Keratinocyte (primary cell): Measurements from ENCODE around the gene UGT1A6. TPM values are rescaled to one million over a fixed set of nuclear protein-coding genes. Genes with fewer than 3 reads are reported as not detected.

Source experiments
- DNase-seq: peaks from one replicate; pipeline ENCODE4 v3.0.0-alpha.2; 2011; ENCODE audit warnings: low read depth, missing footprints, low spot score
- FAIRE-seq: peaks from 2 replicates; lab custom pipeline; 2011; peaks lifted over from hg19 to GRCh38; lab: Jason Lieb, UNC
- H2AFZ ChIP-seq: 2 replicates; pipeline ENCODE4 v1.6.0; 2012; ENCODE audit warnings: low read length, control low read depth, inconsistent platforms; ENCODE audit not compliant: control insufficient read depth
- H3K27ac ChIP-seq: 2 replicates; pipeline ENCODE4 v1.5.1; 2011; ENCODE audit warnings: low read length; ENCODE audit not compliant: control insufficient read depth, insufficient read depth
- H3K27me3 ChIP-seq: 3 replicates; pipeline ENCODE4 v1.6.0; 2011; ENCODE audit warnings: low read length; ENCODE audit not compliant: control insufficient read depth, insufficient read depth; ENCODE audit errors: extremely low read depth
- H3K36me3 ChIP-seq, 2 experiments: 2 replicates in 1 of 2; 3 replicates in 1 of 2; pipeline ENCODE4 v1.5.1; 2011; ENCODE audit warnings: low read length in 2 of 2, mild to moderate bottlenecking in 1 of 2; ENCODE audit not compliant: control insufficient read depth in 2 of 2, insufficient read depth in 2 of 2; ENCODE audit errors: extremely low read depth in 1 of 2
- H3K4me1 ChIP-seq: 3 replicates; pipeline ENCODE4 v1.5.1; 2011; ENCODE audit warnings: low read length; ENCODE audit not compliant: control insufficient read depth, insufficient read depth; ENCODE audit errors: extremely low read depth
- H3K4me2 ChIP-seq: 3 replicates; pipeline ENCODE4 v1.6.0; 2011; ENCODE audit warnings: low read depth, low read length; ENCODE audit not compliant: control insufficient read depth, insufficient read depth; ENCODE audit errors: extremely low read depth
- H3K4me3 ChIP-seq, 3 experiments: fragments of 200-600 bp in 1 of 3; sonication (generic) in 1 of 3; 2 replicates in 2 of 3; 3 replicates in 1 of 3; pipeline ENCODE4 v1.5.1; 2011 to 2016; ENCODE audit warnings: low read length in 3 of 3, mild to moderate bottlenecking in 3 of 3, control low read depth in 2 of 3, inconsistent platforms in 1 of 3, low read depth in 1 of 3, mixed read lengths in 1 of 3, mixed run types in 1 of 3, moderate library complexity in 1 of 3; ENCODE audit not compliant: control insufficient read depth in 2 of 3, insufficient read depth in 2 of 3; ENCODE audit errors: extremely low read depth in 1 of 3
- H3K79me2 ChIP-seq: 2 replicates; pipeline ENCODE4 v1.6.0; 2012; ENCODE audit warnings: low read length; ENCODE audit not compliant: control insufficient read depth, insufficient read depth
- H3K9ac ChIP-seq: 3 replicates; pipeline ENCODE4 v1.6.0; 2011; ENCODE audit warnings: low read length; ENCODE audit not compliant: control insufficient read depth, insufficient read depth; ENCODE audit errors: extremely low read depth
- H3K9me1 ChIP-seq: 3 replicates; pipeline ENCODE4 v1.6.0; 2011; ENCODE audit warnings: low read length; ENCODE audit not compliant: control insufficient read depth, insufficient read depth; ENCODE audit errors: extremely low read depth
- H3K9me3 ChIP-seq: 2 replicates; pipeline ENCODE4 v1.5.1; 2012; ENCODE audit warnings: low read depth, low read length; ENCODE audit not compliant: control insufficient read depth
- H4K20me1 ChIP-seq: 3 replicates; pipeline ENCODE4 v1.6.0; 2011; ENCODE audit warnings: low read length; ENCODE audit not compliant: control insufficient read depth, insufficient read depth; ENCODE audit errors: extremely low read depth
- EZH2 ChIP-seq: IDR thresholded peaks from one replicate; pipeline ENCODE4 v1.6.1; 2012; ENCODE audit warnings: inconsistent platforms, mild to moderate bottlenecking, low read length, moderate library complexity
- dilution Hi-C: fragments of 300-500 bp; cut with MboI; formaldehyde crosslinking; loops from one replicate; pipeline ENCODE4 v1.7.0; 2020; ENCODE audit warnings: low sequenced_read_pairs; ENCODE audit not compliant: extremely low pct_ligation_motif_present
- polyA plus RNA-seq, 5 experiments: library from polyadenylated mRNA; depleted of rRNA in 3 of 5; stranded (reverse) in 3 of 5; stranded (forward) in 1 of 5; unstranded in 1 of 5; fragments of >200 nt; gene quantifications; 1 replicate in 1 of 5; 2 replicates in 3 of 5; 3 replicates in 1 of 5; pipeline versions ENCODE4 v1.2.1 to v1.2.3, GENCODE V29; 2011 to 2012; ENCODE audit warnings: missing spikeins in 2 of 5, low read depth in 1 of 5, low replicate concordance in 1 of 5
- TF ChIP-seq, protein P1 (sequence below), 3 experiments: IDR thresholded peaks in 1 of 3; conservative IDR thresholded peaks in 1 of 3; optimal IDR thresholded peaks in 1 of 3; 2 replicates in 2 of 3; 3 replicates in 1 of 3; pipeline versions ENCODE3 to v1.5.1; 2011; ENCODE audit warnings: low read length in 3 of 3, mild to moderate bottlenecking in 3 of 3, moderate library complexity in 2 of 3, control low read depth in 1 of 3, inconsistent platforms in 1 of 3; ENCODE audit not compliant: insufficient read depth in 2 of 3; ENCODE audit errors: extremely low read depth in 1 of 3

The UGT1A6 gene
- polyA plus RNA-seq, 1 donor (not counting 4 experiments of a cell fraction or from before 2014, with no cell fraction given): 133 TPM

DNA sequence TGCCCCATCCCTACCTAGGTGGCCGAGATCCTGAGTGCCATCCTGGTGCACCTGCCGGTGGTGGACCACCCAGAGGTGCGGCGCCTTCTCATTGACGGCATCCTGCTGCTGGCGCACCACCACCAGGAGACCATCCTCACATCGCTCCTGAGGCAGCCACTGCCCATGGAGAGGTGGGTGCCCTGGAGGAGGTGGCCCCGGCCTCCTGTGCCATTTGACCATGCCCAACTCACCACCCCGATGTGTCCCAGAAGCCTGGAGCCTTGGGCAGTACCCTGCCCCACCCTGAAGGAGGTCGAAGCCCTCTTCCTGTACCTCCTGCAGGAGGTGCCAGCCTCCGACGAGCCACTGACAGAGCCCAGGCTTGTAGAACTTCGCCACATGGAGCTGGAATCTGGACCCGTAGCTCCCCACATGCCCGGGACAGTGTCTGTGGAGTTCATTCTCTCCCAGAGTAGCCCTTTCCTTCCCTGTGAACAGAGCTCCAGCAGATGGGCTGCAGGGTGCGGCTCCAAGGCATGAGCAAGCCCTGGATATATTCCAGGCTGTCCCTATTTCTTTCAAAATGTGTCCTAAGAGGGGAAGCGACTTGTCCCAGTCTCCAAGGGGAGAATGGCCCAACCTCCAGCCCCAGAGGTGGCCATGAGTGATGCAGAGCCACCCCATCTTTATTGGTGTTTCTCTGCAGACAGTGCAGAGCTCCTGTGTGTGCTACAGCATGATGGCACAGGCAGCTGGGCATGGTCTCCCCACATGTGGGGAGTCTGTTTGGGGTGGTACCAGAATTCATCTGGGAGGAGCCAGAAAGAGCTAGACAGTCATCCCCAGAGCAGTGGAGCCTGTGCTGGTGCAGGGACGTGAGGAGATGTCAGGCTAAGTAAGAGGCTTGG, 127.4 kb downstream of the UGT1A6 start:
- DNase-seq (no peak), FAIRE-seq (no peak)
- Histone ChIP-seq H2AFZ (no peak overlapping the region), H3K4me1 (no peaks in the 10 kb centered on the region), H3K36me3 (no peaks in the 10 kb centered on the region), H3K4me3 (no peak overlapping the region), H3K79me2 (no peaks in the 10 kb centered on the region), H3K27ac (no peak overlapping the region), H3K9me1 (no peaks in the 10 kb centered on the region), H3K27me3 (peaks cover 5% of the 10 kb centered on the region), H3K9me3 (no peaks in the 10 kb centered on the region), H3K9ac (no peak overlapping the region), H4K20me1 (no peaks in the 10 kb centered on the region), H3K4me2 (no peak overlapping the region)
- dilution Hi-C loops: no loop called here
- TF ChIP-seq, protein P1, sequence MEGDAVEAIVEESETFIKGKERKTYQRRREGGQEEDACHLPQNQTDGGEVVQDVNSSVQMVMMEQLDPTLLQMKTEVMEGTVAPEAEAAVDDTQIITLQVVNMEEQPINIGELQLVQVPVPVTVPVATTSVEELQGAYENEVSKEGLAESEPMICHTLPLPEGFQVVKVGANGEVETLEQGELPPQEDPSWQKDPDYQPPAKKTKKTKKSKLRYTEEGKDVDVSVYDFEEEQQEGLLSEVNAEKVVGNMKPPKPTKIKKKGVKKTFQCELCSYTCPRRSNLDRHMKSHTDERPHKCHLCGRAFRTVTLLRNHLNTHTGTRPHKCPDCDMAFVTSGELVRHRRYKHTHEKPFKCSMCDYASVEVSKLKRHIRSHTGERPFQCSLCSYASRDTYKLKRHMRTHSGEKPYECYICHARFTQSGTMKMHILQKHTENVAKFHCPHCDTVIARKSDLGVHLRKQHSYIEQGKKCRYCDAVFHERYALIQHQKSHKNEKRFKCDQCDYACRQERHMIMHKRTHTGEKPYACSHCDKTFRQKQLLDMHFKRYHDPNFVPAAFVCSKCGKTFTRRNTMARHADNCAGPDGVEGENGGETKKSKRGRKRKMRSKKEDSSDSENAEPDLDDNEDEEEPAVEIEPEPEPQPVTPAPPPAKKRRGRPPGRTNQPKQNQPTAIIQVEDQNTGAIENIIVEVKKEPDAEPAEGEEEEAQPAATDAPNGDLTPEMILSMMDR (optimal IDR thresholded peaks at IDR 0.05 in 1 of 3, IDR thresholded peaks at IDR 0.05 in 1 of 3, conservative IDR thresholded peaks at IDR 0.05 in 1 of 3; ENCODE audit: extremely low read depth in 1 of 3, insufficient read depth in 2 of 3, low read length in 3 of 3): no peak
- no peak for TF ChIP-seq EZH2

DNA sequence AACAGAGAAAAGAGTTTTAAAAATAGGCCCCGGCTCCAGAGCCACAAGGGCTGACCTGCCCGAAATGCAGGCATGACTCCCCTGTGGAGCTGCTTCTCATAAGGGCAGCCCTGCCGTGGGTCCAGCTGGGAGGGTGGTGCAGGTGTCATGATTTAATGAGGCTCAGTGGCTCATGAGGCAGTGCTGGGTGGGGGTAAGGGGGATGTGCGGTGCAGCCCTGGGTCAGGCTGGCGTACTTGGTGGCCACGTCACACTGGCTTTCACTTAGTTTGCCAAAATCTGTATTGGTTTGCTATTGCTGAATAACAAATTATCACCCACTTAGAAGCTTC, 128.1 kb downstream of the UGT1A6 start:
- Histone ChIP-seq H3K4me2 (no peak overlapping the region), H3K27me3 (peaks cover 5% of the 10 kb centered on the region), H3K36me3 (no peaks in the 10 kb centered on the region), H4K20me1 (no peaks in the 10 kb centered on the region), H3K9me1 (no peaks in the 10 kb centered on the region), H3K9ac (no peak overlapping the region), H3K9me3 (no peaks in the 10 kb centered on the region), H3K27ac (no peak overlapping the region), H3K4me1 (no peaks in the 10 kb centered on the region), H2AFZ (no peak overlapping the region), H3K4me3 (no peak overlapping the region), H3K79me2 (no peaks in the 10 kb centered on the region)
- no peak for FAIRE-seq
- dilution Hi-C loops: no loop called here
- DNase-seq: no peak
- TF ChIP-seq EZH2: no peak
- TF ChIP-seq, protein P1 (optimal IDR thresholded peaks at IDR 0.05 in 1 of 3, IDR thresholded peaks at IDR 0.05 in 1 of 3, conservative IDR thresholded peaks at IDR 0.05 in 1 of 3; ENCODE audit: extremely low read depth in 1 of 3, insufficient read depth in 2 of 3, low read length in 3 of 3): no peak
